GM12878 (cell line): ENCODE measurements around the gene HEXIM1. TPM values are rescaled to one million over a fixed set of nuclear protein-coding genes. Genes with fewer than 3 reads are reported as not detected.

Experiments used
- ATAC-seq: fragments of 200-7000 bp; cut with Tn5 transposase; 3 replicates; pipeline ENCODE4 v1.9.1; 2020; ENCODE audit warnings: mild to moderate bottlenecking, moderate library complexity
- BruUV-seq: library from RNA; stranded (reverse); fragments of 400-500 nt; replicated peaks from 2 replicates; lab custom pipeline; 2021; lab: Mats Ljungman, UMichigan
- CTCF ChIA-PET: fragments of 300-600 bp; sonication (Branson Sonifier 250); formaldehyde crosslinking; extraction: SDS; loops from one replicate; lab custom pipeline; 2021; ENCODE audit warnings: inconsistent platforms; lab: Yijun Ruan, JAX
- POLR2A ChIA-PET: fragments of 350-600 bp; formaldehyde crosslinking; extraction: SDS; loops from one replicate; lab custom pipeline; 2021; ENCODE audit warnings: inconsistent platforms; lab: Charles Lee
- RAD21 ChIA-PET: fragments of 300-600 bp; sonication (Branson Sonifier 250); formaldehyde crosslinking; loops from one replicate; lab custom pipeline; 2023; ENCODE audit warnings: antibody characterized with exemption; ENCODE audit not compliant: unreplicated experiment; lab: Charles Lee
- SMC1A ChIA-PET: fragments of 300-600 bp; sonication (Branson Sonifier 250); formaldehyde crosslinking; loops from one replicate; lab custom pipeline; 2023; ENCODE audit not compliant: unreplicated experiment, uncharacterized antibody; lab: Charles Lee
- DNase-seq: peaks from one replicate; pipeline ENCODE4 v3.0.0-alpha.2; 2011; ENCODE audit warnings: low read depth, low spot score
- FAIRE-seq: peaks from 3 replicates; lab custom pipeline; 2011; peaks lifted over from hg19 to GRCh38; lab: Jason Lieb, UNC
- H2AFZ ChIP-seq: 2 replicates; pipeline ENCODE4 v1.6.0; 2011; ENCODE audit warnings: low read depth, low read length, control low read depth; ENCODE audit not compliant: control insufficient read depth
- H3K27ac ChIP-seq: 2 replicates; pipeline ENCODE4 v1.5.1; 2011; ENCODE audit warnings: control low read depth; ENCODE audit not compliant: control insufficient read depth, insufficient read depth
- H3K27me3 ChIP-seq, 2 experiments: replicated peaks in 1 of 2; 2 replicates each; pipeline versions ENCODE4 v1.6.0 to v1.6.1; 2011; ENCODE audit warnings: low read length in 1 of 2; ENCODE audit not compliant: control insufficient read depth in 2 of 2, insufficient read depth in 2 of 2
- H3K36me3 ChIP-seq, 2 experiments: 2 replicates each; pipeline ENCODE4 v1.5.1; 2011; ENCODE audit warnings: low read length in 1 of 2; ENCODE audit not compliant: control insufficient read depth in 2 of 2, insufficient read depth in 2 of 2
- H3K4me1 ChIP-seq: 2 replicates; pipeline ENCODE4 v1.6.1; 2011; ENCODE audit warnings: mild to moderate bottlenecking, low read length, moderate library complexity, mixed read lengths; ENCODE audit not compliant: control insufficient read depth, insufficient read depth
- H3K4me2 ChIP-seq: 2 replicates; pipeline ENCODE4 v1.6.0; 2011; ENCODE audit warnings: control low read depth; ENCODE audit not compliant: control insufficient read depth, insufficient read depth
- H3K4me3 ChIP-seq: fragments of 200-600 bp; sonication (generic); 2 replicates; pipeline ENCODE4 v1.5.1; 2016
- H3K79me2 ChIP-seq: 2 replicates; pipeline ENCODE4 v1.6.0; 2011; ENCODE audit warnings: low read length; ENCODE audit not compliant: control insufficient read depth, insufficient read depth
- H3K9ac ChIP-seq: 2 replicates; pipeline ENCODE4 v1.8.0; 2011; ENCODE audit warnings: low read length, control low read depth, mixed read lengths; ENCODE audit not compliant: control insufficient read depth, insufficient read depth
- H3K9me3 ChIP-seq: replicated peaks from 3 replicates; pipeline ENCODE4 v1.5.1; 2011; ENCODE audit warnings: mild to moderate bottlenecking, low read length; ENCODE audit not compliant: control insufficient read depth, insufficient read depth
- H4K20me1 ChIP-seq: 2 replicates; pipeline ENCODE4 v1.6.0; 2011; ENCODE audit not compliant: control insufficient read depth, insufficient read depth
- CEBPZ ChIP-seq: fragments of 150-350 bp; IDR thresholded peaks from 2 replicates; pipeline ENCODE4 v1.6.1; 2016; ENCODE audit warnings: low read depth, low read length
- HDAC2 ChIP-seq: fragments of 200-600 bp; sonication (generic); IDR thresholded peaks from 2 replicates; pipeline ENCODE4 v1.6.1; 2017
- MEF2A ChIP-seq: IDR thresholded peaks from 2 replicates; pipeline ENCODE4 v1.6.1; 2011; ENCODE audit warnings: low read depth, mild to moderate bottlenecking, low read length, moderate library complexity; ENCODE audit not compliant: insufficient read depth
- RFX5 ChIP-seq: IDR thresholded peaks from 2 replicates; pipeline ENCODE4 v1.6.1; 2011; ENCODE audit warnings: low read depth, low read length, improper control_type of control experiment
- SMC3 ChIP-seq: IDR thresholded peaks from 2 replicates; pipeline ENCODE4 v1.6.1; 2011; ENCODE audit warnings: low read length, improper control_type of control experiment, borderline replicate concordance
- SREBF2 ChIP-seq: IDR thresholded peaks from 2 replicates; pipeline ENCODE4 v1.6.1; 2012; ENCODE audit warnings: mild to moderate bottlenecking, low read length
- STAT3 ChIP-seq: IDR thresholded peaks from 2 replicates; pipeline ENCODE4 v1.6.1; 2011; ENCODE audit warnings: low read depth, low read length, improper control_type of control experiment
- TCF12 ChIP-seq: IDR thresholded peaks from 2 replicates; pipeline ENCODE4 v1.6.1; 2011; ENCODE audit warnings: low read depth, mild to moderate bottlenecking, low read length
- WRNIP1 ChIP-seq: IDR thresholded peaks from 2 replicates; pipeline ENCODE4 v1.6.1; 2011; ENCODE audit warnings: low read depth, low read length, improper control_type of control experiment, borderline replicate concordance
- ZNF24 ChIP-seq: fragments of 450-650 bp; IDR thresholded peaks from 2 replicates; pipeline ENCODE4 v1.6.1; 2017; ENCODE audit warnings: antibody characterized with exemption, mild to moderate bottlenecking
- WGBS: methylation state at CpG from one replicate; pipeline ENCODE4 v1.1.6; 2016; ENCODE audit warnings: low lambda C conversion rate; ENCODE audit not compliant: insufficient replicate concordance, insufficient coverage; ENCODE audit errors: missing lambda C conversion rate; 5-methylcytosine and 5-hydroxymethylcytosine counted together
- in situ Hi-C: fragments of 300-500 bp; cut with MboI; formaldehyde crosslinking; loops from 9 replicates; pipeline ENCODE4 v1.14.3; 2018; ENCODE audit warnings: mixed read lengths
- intact Hi-C: fragments of 100-400 bp; cut with micrococcal nuclease; formaldehyde crosslinking; loops from one replicate; pipeline ENCODE4 v1.14.2; 2022; ENCODE audit not compliant: unreplicated experiment
- polyA plus RNA-seq, 11 experiments: library from polyadenylated mRNA; depleted of rRNA in 4 of 11; unstranded in 6 of 11; stranded (reverse) in 5 of 11; fragments of >200 nt; fragmentation: Nextera tagmentation in 4 of 11; fragmentation: Illumina TruSeq in 1 of 11; extraction: Ambion mirVana in 4 of 11; extraction: Trizol in 1 of 11; gene quantifications; 1 replicate in 1 of 11; 2 replicates in 10 of 11; pipeline versions ENCODE4 v1.2.1 to v1.2.3, GENCODE V29; 2011 to 2016; ENCODE audit warnings: inconsistent platforms in 2 of 11, missing spikeins in 2 of 11, low read depth in 1 of 11
- total RNA-seq, 4 experiments: library from RNA; depleted of rRNA in 3 of 4; stranded (reverse); fragments of >200 nt in 3 of 4; fragmentation: Illumina TruSeq in 1 of 4; extraction: Trizol in 1 of 4; gene quantifications; 2 replicates each; pipeline versions ENCODE4 v1.2.1 to v1.2.3, GENCODE V29; 2013 to 2021

HEXIM1 gene
- total and polyA plus RNA-seq, 10 of the 15 experiments (the other 5 are each of a cell fraction or from before 2014, with no cell fraction given): 1.9 to 24.1 (median 9.0) TPM

- in situ Hi-C loops: loop anchor here (10.0 kb wide), 1 partner anchor 352 kb away; no protein-coding TSS in a partner anchor
- H3K4me2 ChIP-seq: no peak overlapping the region
Measured at GRCh38 chr17:45127207-45127547, 21.1 kb upstream of the HEXIM1 start.

More at GRCh38 chr17:45127207-45127547, 21.1 kb upstream of the HEXIM1 start:
- no peaks in the 10 kb centered on the region for H4K20me1 ChIP-seq
- SMC1A ChIA-PET: interaction anchor here (0.6 to 2.1 kb wide), 2 partner anchors 135 to 207 kb away, joined by 4 read pairs; no protein-coding TSS in a partner anchor
- CTCF ChIA-PET: interaction anchor here (9.4 kb wide), 1 partner anchor 207 kb away, joined by 82 read pairs; no protein-coding TSS in a partner anchor
- H2AFZ ChIP-seq: no peak overlapping the region
- no peaks in the 10 kb centered on the region for H3K36me3 ChIP-seq
- H3K4me3 ChIP-seq: no peak overlapping the region
- H3K9me3 ChIP-seq: no peaks in the 10 kb centered on the region
- H3K27me3 ChIP-seq: no peaks in the 10 kb centered on the region
- FAIRE-seq: no peak
- no peak overlapping the region for H3K27ac ChIP-seq
- no TSS peak for BruUV-seq
- no peaks in the 10 kb centered on the region for H3K4me1 ChIP-seq
- ATAC-seq: no peak
- TF ChIP-seq STAT3: no peak
- TF ChIP-seq TCF12: no peak
- TF ChIP-seq HDAC2: no peak
- TF ChIP-seq MEF2A: no peak
- no peak for TF ChIP-seq WRNIP1
- no peak for TF ChIP-seq SREBF2
- TF ChIP-seq RFX5: no peak
- TF ChIP-seq CEBPZ: no peak
- TF ChIP-seq ZNF24: no peak
- TF ChIP-seq SMC3: no peak
- no peak for DNase-seq
- no peak overlapping the region for H3K9ac ChIP-seq
- no peaks in the 10 kb centered on the region for H3K79me2 ChIP-seq
- WGBS: 71% methylated on average over 8 of the region's 8 CpGs
- RAD21 ChIA-PET: no interaction called here
- POLR2A ChIA-PET: no interaction called here
- intact Hi-C loops: no loop called here
